GM12878 (cell line): ENCODE results near the gene NUP210. TPM values are rescaled to one million over a fixed set of nuclear protein-coding genes. Genes with fewer than 3 reads are reported as not detected.

ENCODE experiments used
- ATAC-seq: fragments of 200-7000 bp; cut with Tn5 transposase; 3 replicates; pipeline ENCODE4 v1.9.1; 2020; ENCODE audit warnings: mild to moderate bottlenecking, moderate library complexity
- BruUV-seq: library from RNA; stranded (reverse); fragments of 400-500 nt; replicated peaks from 2 replicates; lab custom pipeline; 2021; lab: Mats Ljungman, UMichigan
- CTCF ChIA-PET: fragments of 300-600 bp; sonication (Branson Sonifier 250); formaldehyde crosslinking; extraction: SDS; loops from one replicate; lab custom pipeline; 2021; ENCODE audit warnings: inconsistent platforms; lab: Yijun Ruan, JAX
- POLR2A ChIA-PET: fragments of 350-600 bp; formaldehyde crosslinking; extraction: SDS; loops from one replicate; lab custom pipeline; 2021; ENCODE audit warnings: inconsistent platforms; lab: Charles Lee
- RAD21 ChIA-PET: fragments of 300-600 bp; sonication (Branson Sonifier 250); formaldehyde crosslinking; loops from one replicate; lab custom pipeline; 2023; ENCODE audit warnings: antibody characterized with exemption; ENCODE audit not compliant: unreplicated experiment; lab: Charles Lee
- SMC1A ChIA-PET: fragments of 300-600 bp; sonication (Branson Sonifier 250); formaldehyde crosslinking; loops from one replicate; lab custom pipeline; 2023; ENCODE audit not compliant: unreplicated experiment, uncharacterized antibody; lab: Charles Lee
- DNase-seq: peaks from one replicate; pipeline ENCODE4 v3.0.0-alpha.2; 2011; ENCODE audit warnings: low read depth, low spot score
- FAIRE-seq: peaks from 3 replicates; lab custom pipeline; 2011; peaks lifted over from hg19 to GRCh38; lab: Jason Lieb, UNC
- H2AFZ ChIP-seq: 2 replicates; pipeline ENCODE4 v1.6.0; 2011; ENCODE audit warnings: low read depth, low read length, control low read depth; ENCODE audit not compliant: control insufficient read depth
- H3K27ac ChIP-seq: 2 replicates; pipeline ENCODE4 v1.5.1; 2011; ENCODE audit warnings: control low read depth; ENCODE audit not compliant: control insufficient read depth, insufficient read depth
- H3K27me3 ChIP-seq, 2 experiments: replicated peaks in 1 of 2; 2 replicates each; pipeline versions ENCODE4 v1.6.0 to v1.6.1; 2011; ENCODE audit warnings: low read length in 1 of 2; ENCODE audit not compliant: control insufficient read depth in 2 of 2, insufficient read depth in 2 of 2
- H3K36me3 ChIP-seq, 2 experiments: 2 replicates each; pipeline ENCODE4 v1.5.1; 2011; ENCODE audit warnings: low read length in 1 of 2; ENCODE audit not compliant: control insufficient read depth in 2 of 2, insufficient read depth in 2 of 2
- H3K4me1 ChIP-seq: 2 replicates; pipeline ENCODE4 v1.6.1; 2011; ENCODE audit warnings: mild to moderate bottlenecking, low read length, moderate library complexity, mixed read lengths; ENCODE audit not compliant: control insufficient read depth, insufficient read depth
- H3K4me2 ChIP-seq: 2 replicates; pipeline ENCODE4 v1.6.0; 2011; ENCODE audit warnings: control low read depth; ENCODE audit not compliant: control insufficient read depth, insufficient read depth
- H3K4me3 ChIP-seq: fragments of 200-600 bp; sonication (generic); 2 replicates; pipeline ENCODE4 v1.5.1; 2016
- H3K79me2 ChIP-seq: 2 replicates; pipeline ENCODE4 v1.6.0; 2011; ENCODE audit warnings: low read length; ENCODE audit not compliant: control insufficient read depth, insufficient read depth
- H3K9ac ChIP-seq: 2 replicates; pipeline ENCODE4 v1.8.0; 2011; ENCODE audit warnings: low read length, control low read depth, mixed read lengths; ENCODE audit not compliant: control insufficient read depth, insufficient read depth
- H3K9me3 ChIP-seq: replicated peaks from 3 replicates; pipeline ENCODE4 v1.5.1; 2011; ENCODE audit warnings: mild to moderate bottlenecking, low read length; ENCODE audit not compliant: control insufficient read depth, insufficient read depth
- H4K20me1 ChIP-seq: 2 replicates; pipeline ENCODE4 v1.6.0; 2011; ENCODE audit not compliant: control insufficient read depth, insufficient read depth
- CBX3 ChIP-seq: fragments of 200-600 bp; sonication (generic); IDR thresholded peaks from 2 replicates; pipeline ENCODE4 v1.6.1; 2016; ENCODE audit warnings: low read depth, borderline replicate concordance
- KLF5 ChIP-seq: fragments of 450-650 bp; IDR thresholded peaks from 2 replicates; pipeline ENCODE4 v1.6.1; 2014; ENCODE audit warnings: mild to moderate bottlenecking; ENCODE audit not compliant: partially characterized antibody
- WGBS: methylation state at CpG from one replicate; pipeline ENCODE4 v1.1.6; 2016; ENCODE audit warnings: low lambda C conversion rate; ENCODE audit not compliant: insufficient replicate concordance, insufficient coverage; ENCODE audit errors: missing lambda C conversion rate; 5-methylcytosine and 5-hydroxymethylcytosine counted together
- in situ Hi-C: fragments of 300-500 bp; cut with MboI; formaldehyde crosslinking; loops from 9 replicates; pipeline ENCODE4 v1.14.3; 2018; ENCODE audit warnings: mixed read lengths
- intact Hi-C: fragments of 100-400 bp; cut with micrococcal nuclease; formaldehyde crosslinking; loops from one replicate; pipeline ENCODE4 v1.14.2; 2022; ENCODE audit not compliant: unreplicated experiment
- polyA plus RNA-seq, 11 experiments: library from polyadenylated mRNA; depleted of rRNA in 4 of 11; unstranded in 6 of 11; stranded (reverse) in 5 of 11; fragments of >200 nt; fragmentation: Nextera tagmentation in 4 of 11; fragmentation: Illumina TruSeq in 1 of 11; extraction: Ambion mirVana in 4 of 11; extraction: Trizol in 1 of 11; gene quantifications; 1 replicate in 1 of 11; 2 replicates in 10 of 11; pipeline versions ENCODE4 v1.2.1 to v1.2.3, GENCODE V29; 2011 to 2016; ENCODE audit warnings: inconsistent platforms in 2 of 11, missing spikeins in 2 of 11, low read depth in 1 of 11
- total RNA-seq, 4 experiments: library from RNA; depleted of rRNA in 3 of 4; stranded (reverse); fragments of >200 nt in 3 of 4; fragmentation: Illumina TruSeq in 1 of 4; extraction: Trizol in 1 of 4; gene quantifications; 2 replicates each; pipeline versions ENCODE4 v1.2.1 to v1.2.3, GENCODE V29; 2013 to 2021
- TF ChIP-seq, protein P1 (sequence below): fragments of 450-650 bp; conservative IDR thresholded peaks from 2 replicates; pipeline ENCODE4 v1.6.1; 2017; ENCODE audit warnings: mild to moderate bottlenecking, moderate library complexity
- TF ChIP-seq, protein P2 (sequence below): fragments of 450-650 bp; IDR thresholded peaks from 2 replicates; pipeline ENCODE4 v1.6.1; 2017; ENCODE audit warnings: mild to moderate bottlenecking, low read depth, inconsistent platforms; ENCODE audit not compliant: poor library complexity, severe bottlenecking
- TF ChIP-seq, protein P3 (sequence below): fragments of 450-650 bp; IDR thresholded peaks from 2 replicates; pipeline ENCODE4 v1.6.1; 2016; ENCODE audit warnings: mild to moderate bottlenecking

The NUP210 gene
- total and polyA plus RNA-seq, 10 of the 15 experiments (the other 5 are each of a cell fraction or from before 2014, with no cell fraction given): 2.9 to 150 (median 76.0) TPM

DNA sequence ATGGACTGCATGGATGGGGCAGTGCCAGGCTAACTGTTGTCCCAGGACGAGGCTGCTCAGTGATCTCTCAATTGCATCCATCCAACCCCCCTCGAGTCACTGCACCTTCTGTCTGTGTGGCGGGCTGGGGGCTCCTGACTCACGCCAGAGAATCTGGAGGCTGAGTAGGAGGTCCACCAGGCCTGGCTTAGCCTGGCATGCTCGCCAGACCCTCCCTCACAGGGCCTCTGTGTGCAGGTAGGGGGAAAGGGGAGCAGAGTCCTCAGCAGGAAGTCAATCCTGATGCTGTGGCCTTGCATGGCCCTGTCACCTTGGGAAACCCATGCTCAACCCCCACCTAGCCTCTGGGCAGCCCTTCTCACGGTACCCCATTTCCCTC is 140.6 kb downstream of the NUP210 start (continued):
- TF ChIP-seq, protein P1, sequence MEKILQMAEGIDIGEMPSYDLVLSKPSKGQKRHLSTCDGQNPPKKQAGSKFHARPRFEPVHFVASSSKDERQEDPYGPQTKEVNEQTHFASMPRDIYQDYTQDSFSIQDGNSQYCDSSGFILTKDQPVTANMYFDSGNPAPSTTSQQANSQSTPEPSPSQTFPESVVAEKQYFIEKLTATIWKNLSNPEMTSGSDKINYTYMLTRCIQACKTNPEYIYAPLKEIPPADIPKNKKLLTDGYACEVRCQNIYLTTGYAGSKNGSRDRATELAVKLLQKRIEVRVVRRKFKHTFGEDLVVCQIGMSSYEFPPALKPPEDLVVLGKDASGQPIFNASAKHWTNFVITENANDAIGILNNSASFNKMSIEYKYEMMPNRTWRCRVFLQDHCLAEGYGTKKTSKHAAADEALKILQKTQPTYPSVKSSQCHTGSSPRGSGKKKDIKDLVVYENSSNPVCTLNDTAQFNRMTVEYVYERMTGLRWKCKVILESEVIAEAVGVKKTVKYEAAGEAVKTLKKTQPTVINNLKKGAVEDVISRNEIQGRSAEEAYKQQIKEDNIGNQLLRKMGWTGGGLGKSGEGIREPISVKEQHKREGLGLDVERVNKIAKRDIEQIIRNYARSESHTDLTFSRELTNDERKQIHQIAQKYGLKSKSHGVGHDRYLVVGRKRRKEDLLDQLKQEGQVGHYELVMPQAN: no peak
- TF ChIP-seq, protein P2, sequence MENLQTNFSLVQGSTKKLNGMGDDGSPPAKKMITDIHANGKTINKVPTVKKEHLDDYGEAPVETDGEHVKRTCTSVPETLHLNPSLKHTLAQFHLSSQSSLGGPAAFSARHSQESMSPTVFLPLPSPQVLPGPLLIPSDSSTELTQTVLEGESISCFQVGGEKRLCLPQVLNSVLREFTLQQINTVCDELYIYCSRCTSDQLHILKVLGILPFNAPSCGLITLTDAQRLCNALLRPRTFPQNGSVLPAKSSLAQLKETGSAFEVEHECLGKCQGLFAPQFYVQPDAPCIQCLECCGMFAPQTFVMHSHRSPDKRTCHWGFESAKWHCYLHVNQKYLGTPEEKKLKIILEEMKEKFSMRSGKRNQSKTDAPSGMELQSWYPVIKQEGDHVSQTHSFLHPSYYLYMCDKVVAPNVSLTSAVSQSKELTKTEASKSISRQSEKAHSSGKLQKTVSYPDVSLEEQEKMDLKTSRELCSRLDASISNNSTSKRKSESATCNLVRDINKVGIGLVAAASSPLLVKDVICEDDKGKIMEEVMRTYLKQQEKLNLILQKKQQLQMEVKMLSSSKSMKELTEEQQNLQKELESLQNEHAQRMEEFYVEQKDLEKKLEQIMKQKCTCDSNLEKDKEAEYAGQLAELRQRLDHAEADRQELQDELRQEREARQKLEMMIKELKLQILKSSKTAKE: no peak
- TF ChIP-seq, all 136 proteins: peak for 0

DNA sequence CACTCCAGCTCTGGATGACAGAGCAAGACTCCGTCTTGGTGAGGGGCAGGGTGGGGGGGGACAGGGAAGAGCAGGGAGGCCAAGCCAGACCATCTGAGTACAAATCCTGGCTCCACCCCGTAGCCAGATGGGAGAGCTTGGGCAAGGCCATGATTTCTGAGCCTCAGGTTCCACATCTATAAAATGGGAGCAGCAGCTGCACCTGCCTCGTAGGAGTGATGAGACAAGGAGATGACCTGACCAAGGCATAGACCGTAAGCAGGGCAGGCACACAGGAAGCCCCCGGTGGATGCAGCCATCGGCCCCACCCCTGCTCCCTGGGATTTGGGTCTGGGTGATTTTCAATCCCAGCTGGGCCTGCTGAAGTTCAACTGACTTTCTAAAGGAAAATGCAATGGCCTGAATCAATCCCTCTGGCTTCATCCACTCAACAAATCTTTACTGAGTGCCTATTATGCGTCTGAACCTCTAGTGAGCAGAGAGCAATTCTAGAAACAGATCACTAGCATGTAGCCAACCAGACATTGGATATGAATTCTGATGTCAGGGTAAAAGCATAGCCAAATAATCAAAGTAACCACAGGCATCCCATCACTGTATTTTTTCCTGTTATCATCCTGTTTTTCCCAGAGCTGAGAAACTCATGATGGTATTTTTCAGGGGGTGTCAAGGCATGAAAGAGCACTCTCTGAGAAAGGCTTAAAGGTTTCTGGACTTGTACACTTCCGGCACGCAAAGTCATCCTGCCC is 141.2 kb downstream of the NUP210 start:
- Histone ChIP-seq H3K9me3 (peaks cover 4% of the 10 kb centered on the region; the same call in 2 of the 3 replicates), H3K79me2 (no peaks in the 10 kb centered on the region), H3K4me3 (no peak overlapping the region), H4K20me1 (no peaks in the 10 kb centered on the region), H3K9ac (no peak overlapping the region), H3K4me2 (no peak overlapping the region), H3K4me1 (no peaks in the 10 kb centered on the region), H2AFZ (no peak overlapping the region), H3K36me3 (no peaks in the 10 kb centered on the region)
- WGBS: 38% methylated on average over 9 of the region's 9 CpGs
- intact Hi-C loops: no loop called here
- ChIA-PET CTCF (no interaction called here), POLR2A (interaction anchor here (0.6 to 0.7 kb wide), 2 partner anchors 19 to 22 kb away, joined by 3 read pairs; no protein-coding TSS in a partner anchor), SMC1A (no interaction called here), RAD21 (no interaction called here)
- in situ Hi-C loops: no loop called here
- no peak for FAIRE-seq
- BruUV-seq: no TSS peak
- no peak for ATAC-seq
- no peak for TF ChIP-seq KLF5
- TF ChIP-seq CBX3: no peak
- TF ChIP-seq, protein P3, sequence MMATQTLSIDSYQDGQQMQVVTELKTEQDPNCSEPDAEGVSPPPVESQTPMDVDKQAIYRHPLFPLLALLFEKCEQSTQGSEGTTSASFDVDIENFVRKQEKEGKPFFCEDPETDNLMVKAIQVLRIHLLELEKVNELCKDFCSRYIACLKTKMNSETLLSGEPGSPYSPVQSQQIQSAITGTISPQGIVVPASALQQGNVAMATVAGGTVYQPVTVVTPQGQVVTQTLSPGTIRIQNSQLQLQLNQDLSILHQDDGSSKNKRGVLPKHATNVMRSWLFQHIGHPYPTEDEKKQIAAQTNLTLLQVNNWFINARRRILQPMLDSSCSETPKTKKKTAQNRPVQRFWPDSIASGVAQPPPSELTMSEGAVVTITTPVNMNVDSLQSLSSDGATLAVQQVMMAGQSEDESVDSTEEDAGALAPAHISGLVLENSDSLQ: no peak
- TF ChIP-seq, all 136 proteins: peak for 0
- Histone ChIP-seq H3K27me3 (peaks cover 11 to 28% of the 10 kb centered on the region in 2 experiments), H3K27ac (no peak overlapping the region)
- no peak for DNase-seq
